Cerebellar cortex (tissue), 1 donor: ENCODE measurements around the gene GALNT10.

ENCODE experiments used
- DNase-seq: peaks from one replicate; pipeline ENCODE4 v3.0.0-alpha.2; 2015; ENCODE audit warnings: low spot score

Gene GALNT10

GRCh38 chr5:154445422-154446194 is 255.1 kb downstream of the GALNT10 start, which contains the start of gene SAP30L:
Gene SAP30L, plus strand, starts transcription at chr5:154445997. Its CDS starts 608 bp downstream, at chr5:154446605.
- peak; percentile 93 for DNase-seq

- peak; percentile 45 for DNase-seq
These were observed 255.9 kb downstream of the GALNT10 start for GRCh38 chr5:154446195-154447088.

GRCh38 chr5:154447089-154447725 is 256.7 kb downstream of the GALNT10 start:
- DNase-seq = no peak

GRCh38 chr5:154449786-154450185 is 259.3 kb downstream of the GALNT10 start:
- no peak for DNase-seq

GRCh38 chr5:154451957-154452356 is 261.4 kb downstream of the GALNT10 start:
- DNase-seq = no peak

- no peak for DNase-seq
These were observed 265.1 kb downstream of the GALNT10 start for GRCh38 chr5:154455585-154455984.

- DNase-seq = no peak
These were observed 266.0 kb downstream of the GALNT10 start for GRCh38 chr5:154456540-154456939.

GRCh38 chr5:154459015-154459414 is 268.5 kb downstream of the GALNT10 start:
- DNase-seq = no peak

GRCh38 chr5:154460172-154460571 is 269.6 kb downstream of the GALNT10 start:
- no peak for DNase-seq

- DNase-seq = no peak
These were observed 271.0 kb downstream of the GALNT10 start for GRCh38 chr5:154461531-154461930.

- no peak for DNase-seq
These were observed 273.9 kb downstream of the GALNT10 start for GRCh38 chr5:154464438-154464837.

- no peak for DNase-seq
These were observed 274.6 kb downstream of the GALNT10 start for GRCh38 chr5:154465169-154465568.

GRCh38 chr5:154466147-154466546 is 275.6 kb downstream of the GALNT10 start:
- DNase-seq = no peak

GRCh38 chr5:154466671-154467070 is 276.1 kb downstream of the GALNT10 start:
- no peak for DNase-seq

- DNase-seq = peak; percentile 66
These were observed 277.3 kb downstream of the GALNT10 start for GRCh38 chr5:154467655-154468354.

- no peak for DNase-seq
These were observed 279.6 kb downstream of the GALNT10 start for GRCh38 chr5:154470137-154470536.
